GM19455 (cell line): ENCODE data around the gene VSIG2.

Source experiments
- ATAC-seq: cut with Tn5 transposase; IDR thresholded peaks from one replicate; pipeline ENCODE4 v1.9.1; 2021; ENCODE audit not compliant: unreplicated experiment

The VSIG2 gene

GRCh38 chr11:124763156-124763947, 11.3 kb upstream of the VSIG2 start:
- ATAC-seq: peak; percentile 21

- ATAC-seq: peak; percentile 15
Measured at GRCh38 chr11:124762624-124763155, 10.6 kb upstream of the VSIG2 start.

GRCh38 chr11:124762105-124762623, 10.1 kb upstream of the VSIG2 start, which contains the start of gene ESAM:
ESAM (minus strand) TSS chr11:124762290; CDS start chr11:124762154, 136 bp downstream.
- ATAC-seq: peak; percentile 55

DNA sequence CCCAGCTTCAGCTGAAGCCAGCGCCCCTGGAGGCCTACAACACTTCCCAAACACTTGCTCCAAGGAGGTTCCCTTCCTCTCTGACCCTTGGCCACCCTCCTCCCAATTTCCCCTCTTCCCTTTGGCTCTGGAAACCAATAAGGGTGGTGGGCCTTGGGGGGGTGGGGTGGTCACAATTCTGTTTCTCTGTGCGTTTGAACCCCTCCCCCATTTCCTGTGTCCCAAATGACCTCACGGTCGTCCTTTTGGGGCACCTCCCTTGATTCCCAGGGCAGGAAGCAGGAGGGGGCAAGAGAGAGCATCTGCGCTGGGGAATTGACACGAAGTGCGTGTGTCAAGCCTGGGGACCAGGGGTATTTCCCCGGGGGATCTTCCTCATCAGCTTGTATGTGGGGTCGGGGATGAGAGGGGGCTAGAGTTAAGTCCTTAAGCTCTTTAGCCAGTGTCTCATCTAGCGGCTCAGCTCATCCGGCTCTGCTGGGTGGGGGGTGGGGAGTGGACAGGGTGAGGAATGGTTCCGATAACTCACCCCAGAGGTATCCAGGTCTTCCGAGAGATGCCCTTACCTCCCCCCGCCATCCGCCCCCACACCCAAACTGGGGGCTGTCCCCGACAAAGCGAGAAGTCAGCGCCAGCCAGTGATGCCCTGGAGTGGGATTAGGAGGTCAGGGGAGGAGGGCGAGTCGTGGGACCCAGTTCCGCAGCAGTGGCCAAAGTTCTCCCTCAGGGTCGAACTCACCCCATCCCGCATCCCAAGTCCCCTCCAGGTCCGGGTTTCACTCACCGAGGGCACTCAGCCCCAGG, 9.4 kb upstream of the VSIG2 start:
- no peak for ATAC-seq

GRCh38 chr11:124760806-124761205, 8.8 kb upstream of the VSIG2 start:
- ATAC-seq: no peak

DNA sequence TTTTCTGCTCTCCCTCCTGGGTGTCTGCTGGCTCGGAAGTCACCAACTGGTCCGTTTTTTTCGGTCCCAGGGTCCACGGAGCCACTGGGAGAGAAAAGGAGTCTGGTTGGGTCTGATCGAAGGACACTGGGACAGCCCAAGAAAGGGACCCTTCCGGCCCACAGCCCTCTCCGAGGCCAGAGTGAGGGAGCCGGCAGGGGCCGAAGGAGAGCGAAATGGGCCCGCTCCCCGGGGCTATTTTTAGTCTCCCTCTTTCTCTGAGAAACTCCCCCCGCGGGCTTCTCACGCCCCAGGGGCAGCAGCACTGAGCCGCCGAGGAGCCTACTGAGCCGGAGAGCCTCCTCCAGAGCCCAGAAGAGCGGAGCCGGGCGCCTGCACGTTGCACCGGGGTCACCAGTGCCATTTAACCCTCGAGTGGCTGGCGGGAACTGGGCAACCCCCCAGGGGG, 8.2 kb upstream of the VSIG2 start:
- peak; percentile 18 for ATAC-seq

DNA sequence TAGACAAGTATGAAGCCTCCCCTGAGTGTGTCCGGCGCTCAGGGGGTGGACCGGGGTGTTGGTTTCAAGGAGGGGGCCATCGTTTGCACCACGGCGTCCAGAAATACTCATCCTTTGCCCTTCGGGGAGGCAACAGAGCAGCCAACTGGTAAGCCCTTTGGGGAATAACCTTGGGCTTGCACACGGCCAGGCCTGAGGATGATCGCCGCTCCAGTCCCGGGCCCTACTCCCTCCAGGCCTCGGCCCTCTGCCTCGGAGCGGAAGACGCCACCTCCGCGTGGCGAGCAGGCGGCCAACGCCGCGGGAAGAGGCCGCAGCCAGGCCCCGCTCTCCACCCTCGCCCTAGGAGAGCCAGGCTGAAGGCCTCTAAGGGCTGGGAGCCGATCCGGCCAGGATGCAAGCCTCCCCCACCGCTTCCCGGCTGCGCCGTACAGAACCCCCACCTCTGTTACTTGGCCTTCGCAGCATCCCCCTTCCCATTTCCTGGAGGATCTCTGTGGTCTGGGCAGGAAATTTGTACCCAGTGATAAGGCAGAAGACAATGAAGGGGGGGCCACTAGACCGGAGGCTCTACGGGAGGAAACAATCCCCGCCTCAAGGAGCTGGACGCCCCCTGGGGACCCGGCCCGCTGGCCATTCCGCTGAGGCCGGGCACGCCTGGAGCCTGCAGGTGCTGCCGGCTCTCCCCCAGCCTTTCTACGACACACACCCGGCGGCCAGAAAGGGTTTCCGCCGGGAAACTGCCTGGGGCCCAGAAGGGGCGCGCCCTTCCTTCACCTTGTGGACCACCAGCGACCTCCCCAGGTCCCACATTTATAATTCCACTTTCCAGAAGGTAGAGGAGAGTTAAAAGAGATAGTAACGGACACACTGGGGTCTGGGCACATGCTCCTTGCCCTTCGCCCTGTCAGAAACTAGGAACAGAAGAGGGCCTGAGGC, 7.5 kb upstream of the VSIG2 start:
- ATAC-seq: peak; percentile 17

GRCh38 chr11:124758355-124759265, 6.6 kb upstream of the VSIG2 start:
- ATAC-seq: peak; percentile 46

DNA sequence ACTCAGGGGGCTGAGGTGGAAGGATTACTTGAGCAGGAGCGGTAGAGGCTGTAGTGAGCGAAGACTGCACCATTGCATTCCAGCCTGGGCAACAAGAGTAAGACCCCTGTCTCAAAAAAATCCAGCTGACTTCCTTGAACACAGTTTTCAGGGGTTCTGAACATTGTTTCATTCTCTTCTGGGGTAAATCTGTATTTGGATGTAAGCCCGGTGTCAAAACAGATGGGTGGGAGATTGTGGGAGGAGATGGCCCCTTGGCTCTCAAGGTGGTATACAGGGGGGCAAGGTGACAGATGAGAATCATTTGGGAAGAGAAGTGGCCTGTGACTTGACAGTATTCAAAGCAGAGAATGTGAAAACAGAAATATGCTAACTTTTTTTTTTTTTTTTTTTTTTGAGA, 5.3 kb upstream of the VSIG2 start:
- ATAC-seq: no peak

DNA sequence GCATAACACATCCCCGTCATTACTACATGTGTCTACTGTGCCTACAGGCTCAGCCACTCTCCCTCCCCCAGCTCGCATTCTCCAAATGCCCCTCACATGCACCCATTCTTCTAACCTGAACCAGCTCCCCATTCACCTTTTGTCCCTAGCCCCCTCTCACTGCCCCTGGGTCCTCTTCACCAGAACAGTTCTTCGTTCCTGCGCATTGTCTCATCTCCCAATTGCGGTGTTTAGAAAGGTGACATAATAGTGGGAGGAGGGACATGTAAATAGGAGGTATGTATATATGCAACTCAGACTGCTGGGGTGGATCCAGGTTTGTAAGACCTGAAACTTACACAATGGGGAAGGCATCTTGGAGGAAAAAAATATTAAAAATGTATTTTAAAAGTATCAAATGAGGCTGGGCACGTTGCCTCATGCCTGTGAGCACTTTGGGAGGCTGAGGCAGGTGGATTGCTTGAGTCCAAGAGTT, 4.7 kb upstream of the VSIG2 start:
- ATAC-seq: no peak

GRCh38 chr11:124756033-124756752, 4.1 kb upstream of the VSIG2 start:
- no peak for ATAC-seq

- ATAC-seq: no peak
Measured at GRCh38 chr11:124754710-124755109, 2.7 kb upstream of the VSIG2 start.

GRCh38 chr11:124754309-124754708, 2.3 kb upstream of the VSIG2 start:
- ATAC-seq: no peak

DNA sequence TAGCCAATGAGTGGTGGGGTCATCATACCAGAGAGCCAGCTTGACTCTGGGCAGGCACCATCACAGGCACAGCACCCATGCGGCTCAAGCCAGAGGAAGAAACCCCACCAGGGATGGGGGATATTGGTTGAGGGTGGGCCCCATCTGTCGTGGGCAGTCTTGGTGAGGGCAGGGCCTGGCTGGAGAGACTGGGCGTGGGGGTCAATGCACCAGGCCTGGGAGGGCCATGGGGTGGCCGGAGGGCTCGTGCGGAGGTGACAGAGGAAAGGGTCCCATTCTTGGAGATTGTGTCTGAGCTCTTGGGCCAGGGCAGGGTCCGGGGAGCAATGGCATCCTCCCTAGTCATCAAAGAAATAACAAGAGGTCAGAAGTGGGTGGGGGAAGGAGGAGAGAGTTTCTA, 1.6 kb upstream of the VSIG2 start:
- ATAC-seq: no peak

- no peak for ATAC-seq
Measured at GRCh38 chr11:124753205-124753604, 1.1 kb upstream of the VSIG2 start.

GRCh38 chr11:124752471-124753102, 532 bp upstream of the VSIG2 start:
- ATAC-seq: no peak

DNA sequence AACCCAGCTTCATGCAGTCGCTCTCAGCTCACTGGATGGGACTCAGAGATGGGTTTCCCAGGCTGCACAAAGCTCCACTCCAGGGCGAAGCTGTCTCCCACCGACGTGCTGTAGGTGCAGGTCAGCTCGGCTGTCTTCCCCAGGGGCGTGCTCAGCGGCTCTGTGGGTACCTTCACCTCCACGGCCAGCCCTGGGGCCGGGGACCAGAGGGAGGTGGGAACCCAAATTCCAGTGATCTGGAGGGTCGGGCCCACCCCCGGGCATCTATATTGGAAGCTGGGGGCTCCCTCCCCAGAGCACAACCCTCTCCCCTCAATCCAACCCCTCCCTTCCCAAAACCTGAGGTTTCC, 689 bp downstream of the VSIG2 start:
- ATAC-seq: no peak

GRCh38 chr11:124749912-124750311, 2.1 kb downstream of the VSIG2 start:
- no peak for ATAC-seq
